ENCODE measurements around the gene ANGPTL4.

- TF ChIP-seq CTCF (IDR thresholded peaks at IDR 0.05; ENCODE audit: low read depth, low read length) (no peak), POLR2A (IDR thresholded peaks at IDR 0.05; ENCODE audit: extremely low read depth, insufficient read length) (no peak)
Measured at GRCh38 chr19:8366121-8366581, 2.2 kb downstream of the ANGPTL4 start.
